IMR-90 (cell line): ENCODE results near the gene ALAS2. TPM values are rescaled to one million over a fixed set of nuclear protein-coding genes. Genes with fewer than 3 reads are reported as not detected.

Experiments
- ATAC-seq: fragments of 200-7000 bp; cut with Tn5 transposase; 2 replicates; pipeline ENCODE4 v1.9.1; 2020; ENCODE audit warnings: low read depth, mild to moderate bottlenecking, moderate library complexity
- BruUV-seq: library from RNA; stranded (reverse); fragments of 400-500 nt; replicated peaks from 2 replicates; lab custom pipeline; 2021; lab: Mats Ljungman, UMichigan
- CTCF ChIA-PET: fragments of 300-600 bp; formaldehyde crosslinking; extraction: SDS; loops from one replicate; lab custom pipeline; 2021; ENCODE audit warnings: antibody characterized with exemption; lab: Yijun Ruan, JAX
- POLR2A ChIA-PET: fragments of 300-600 bp; sonication (Branson Sonifier 250); formaldehyde crosslinking; loops from one replicate; lab custom pipeline; 2022; ENCODE audit warnings: antibody characterized with exemption; ENCODE audit not compliant: unreplicated experiment; lab: Charles Lee
- DNase-seq: peaks from one replicate; pipeline ENCODE4 v3.0.0; 2013
- H2AFZ ChIP-seq: replicated peaks from 2 replicates; pipeline ENCODE3; 2013; ENCODE audit warnings: low read length, mild to moderate bottlenecking; ENCODE audit not compliant: poor library complexity
- H2AK5ac ChIP-seq: 2 replicates; pipeline ENCODE4 v1.6.1; 2013; ENCODE audit warnings: low read depth, low read length, inconsistent platforms
- H2AK9ac ChIP-seq: replicated peaks from 2 replicates; pipeline ENCODE3; 2013; ENCODE audit warnings: mild to moderate bottlenecking, low read depth, low read length, moderate library complexity; ENCODE audit not compliant: poor library complexity
- H2BK120ac ChIP-seq: 2 replicates; pipeline ENCODE4 v1.6.1; 2013; ENCODE audit warnings: low read depth, low read length, inconsistent platforms
- H2BK15ac ChIP-seq: 3 replicates; pipeline ENCODE4 v1.6.1; 2013; ENCODE audit warnings: low read depth, low read length, inconsistent platforms
- H2BK20ac ChIP-seq: 2 replicates; pipeline ENCODE4 v1.6.1; 2013; ENCODE audit warnings: low read depth, mild to moderate bottlenecking, inconsistent platforms, low read length, moderate library complexity
- H2BK5ac ChIP-seq: 2 replicates; pipeline ENCODE4 v1.6.1; 2013; ENCODE audit warnings: mild to moderate bottlenecking, low read depth, low read length, inconsistent platforms; ENCODE audit not compliant: poor library complexity, severe bottlenecking
- H3K14ac ChIP-seq: replicated peaks from 2 replicates; pipeline ENCODE4 v1.6.1; 2013; ENCODE audit warnings: low read depth, low read length, inconsistent platforms
- H3K18ac ChIP-seq: 2 replicates; pipeline ENCODE4 v1.6.1; 2013; ENCODE audit warnings: low read depth, low read length, control low read depth
- H3K23ac ChIP-seq: 2 replicates; pipeline ENCODE4 v1.6.1; 2013; ENCODE audit warnings: low read depth, low read length, inconsistent platforms
- H3K27ac ChIP-seq: 2 replicates; pipeline ENCODE4 v1.5.1; 2013; ENCODE audit warnings: mild to moderate bottlenecking, control low read depth, low read length; ENCODE audit not compliant: insufficient read depth
- H3K27me3 ChIP-seq: 2 replicates; pipeline ENCODE4 v1.6.1; 2013; ENCODE audit warnings: low read length; ENCODE audit not compliant: control insufficient read depth, insufficient read depth
- H3K36me3 ChIP-seq: 2 replicates; pipeline ENCODE4 v1.6.1; 2013; ENCODE audit warnings: low read length, mixed read lengths; ENCODE audit not compliant: control insufficient read depth, insufficient read depth
- H3K4ac ChIP-seq: 2 replicates; pipeline ENCODE4 v1.6.1; 2013; ENCODE audit warnings: low read depth, low read length, inconsistent platforms
- H3K4me1 ChIP-seq: 2 replicates; pipeline ENCODE4 v1.6.1; 2013; ENCODE audit warnings: low read length, mixed read lengths; ENCODE audit not compliant: control insufficient read depth, insufficient read depth
- H3K4me2 ChIP-seq: 2 replicates; pipeline ENCODE4 v1.6.1; 2013; ENCODE audit warnings: low read depth, mild to moderate bottlenecking, control low read depth, low read length, moderate library complexity
- H3K4me3 ChIP-seq: 2 replicates; pipeline ENCODE4 v1.5.1; 2013; ENCODE audit warnings: low read depth, mild to moderate bottlenecking, control low read depth, low read length, moderate library complexity; ENCODE audit not compliant: insufficient read depth
- H3K56ac ChIP-seq: 2 replicates; pipeline ENCODE4 v1.6.1; 2013; ENCODE audit warnings: low read length, inconsistent platforms; ENCODE audit not compliant: insufficient read depth; ENCODE audit errors: extremely low read depth
- H3K79me1 ChIP-seq, 2 experiments: 2 replicates each; pipeline ENCODE4 v1.6.1; 2013; ENCODE audit warnings: low read length in 2 of 2, inconsistent platforms in 1 of 2, low read depth in 1 of 2
- H3K9ac ChIP-seq: 2 replicates; pipeline ENCODE4 v1.6.1; 2013; ENCODE audit warnings: low read depth, low read length, control low read depth
- H3K9me1 ChIP-seq: 2 replicates; pipeline ENCODE4 v1.6.1; 2013; ENCODE audit warnings: low read length, inconsistent platforms; ENCODE audit not compliant: insufficient read depth
- H3K9me3 ChIP-seq: 2 replicates; pipeline ENCODE4 v1.6.1; 2013; ENCODE audit warnings: low read length; ENCODE audit not compliant: control insufficient read depth, insufficient read depth
- H4K20me1 ChIP-seq: 2 replicates; pipeline ENCODE4 v1.6.1; 2013; ENCODE audit warnings: low read length, inconsistent platforms; ENCODE audit not compliant: insufficient read depth
- H4K5ac ChIP-seq: 2 replicates; pipeline ENCODE4 v1.6.1; 2013; ENCODE audit warnings: mild to moderate bottlenecking, low read depth, low read length, control low read depth
- H4K8ac ChIP-seq, 2 experiments: 2 replicates each; pipeline ENCODE4 v1.6.1; 2013; ENCODE audit warnings: low read depth in 2 of 2, low read length in 2 of 2, control low read depth in 1 of 2, inconsistent platforms in 1 of 2
- H4K91ac ChIP-seq: 2 replicates; pipeline ENCODE4 v1.6.1; 2013; ENCODE audit warnings: low read depth, low read length, inconsistent platforms; ENCODE audit not compliant: insufficient read depth
- BHLHE40 ChIP-seq: fragments of 150-350 bp; IDR thresholded peaks from 2 replicates; pipeline ENCODE4 v1.6.1; 2016; ENCODE audit warnings: mild to moderate bottlenecking, low read depth, low read length
- CEBPB ChIP-seq: IDR thresholded peaks from 2 replicates; pipeline ENCODE4 v1.6.1; 2012; ENCODE audit warnings: low read depth, low read length, improper control_type of control experiment
- CHD1 ChIP-seq: IDR thresholded peaks from 2 replicates; pipeline ENCODE4 v1.6.1; 2012; ENCODE audit warnings: low read depth, low read length, improper control_type of control experiment
- MAFK ChIP-seq: IDR thresholded peaks from 2 replicates; pipeline ENCODE4 v1.6.1; 2012; ENCODE audit warnings: low read depth, low read length, improper control_type of control experiment
- RAD21 ChIP-seq: IDR thresholded peaks from 2 replicates; pipeline ENCODE4 v1.6.1; 2012; ENCODE audit warnings: low read length, improper control_type of control experiment
- SMC3 ChIP-seq: fragments of 150-350 bp; IDR thresholded peaks from 2 replicates; pipeline ENCODE4 v1.6.1; 2016; ENCODE audit warnings: low read depth, mild to moderate bottlenecking, antibody characterized with exemption, low read length, moderate library complexity
- USF2 ChIP-seq: fragments of 150-350 bp; IDR thresholded peaks from 2 replicates; pipeline ENCODE4 v1.6.1; 2017; ENCODE audit warnings: mild to moderate bottlenecking, antibody characterized with exemption, low read length, low read depth
- WGBS, 2 experiments: methylation state at CpG; one replicate each; pipeline versions ENCODE4 v1.1.5 to v1.1.7; 2013; ENCODE audit warnings: missing lambda C conversion rate in 2 of 2; ENCODE audit not compliant: insufficient read length in 1 of 2; ENCODE audit errors: extremely low coverage in 2 of 2; 5-methylcytosine and 5-hydroxymethylcytosine counted together
- dilution Hi-C: fragments of 300-500 bp; cut with HindIII; formaldehyde crosslinking; loops from one replicate; pipeline ENCODE4 v1.14.3; 2018; ENCODE audit warnings: low sequenced_read_pairs; ENCODE audit not compliant: unreplicated experiment
- in situ Hi-C: fragments of 300-500 bp; cut with MboI; formaldehyde crosslinking; loops from 3 replicates; pipeline ENCODE4 v1.14.3; 2019; ENCODE audit warnings: low sequenced_read_pairs, inconsistent platforms, mixed read lengths
- intact Hi-C: fragments of 100-400 bp; cut with micrococcal nuclease; formaldehyde crosslinking; loops from 2 replicates; pipeline ENCODE4 v1.10.0; 2022
- polyA plus RNA-seq, 3 experiments: library from polyadenylated mRNA; depleted of rRNA; stranded (reverse); fragments of >200 nt; gene quantifications; 2 replicates each; pipeline ENCODE4 v1.2.3, GENCODE V29; 2012; ENCODE audit warnings: low replicate concordance in 1 of 3
- total RNA-seq: library from RNA; depleted of rRNA; stranded (reverse); fragments of >200 nt; gene quantifications from 2 replicates; pipeline ENCODE4 v1.2.3, GENCODE V29; 2012
- TF ChIP-seq, protein P1 (sequence below): fragments of 150-350 bp; IDR thresholded peaks from 2 replicates; pipeline ENCODE4 v1.6.1; 2016; ENCODE audit warnings: low read depth, mild to moderate bottlenecking, low read length, moderate library complexity, borderline replicate concordance

Gene ALAS2
- total and polyA plus RNA-seq, 2 of the 4 experiments (the other 2 are of a cell fraction) = not detected

DNA sequence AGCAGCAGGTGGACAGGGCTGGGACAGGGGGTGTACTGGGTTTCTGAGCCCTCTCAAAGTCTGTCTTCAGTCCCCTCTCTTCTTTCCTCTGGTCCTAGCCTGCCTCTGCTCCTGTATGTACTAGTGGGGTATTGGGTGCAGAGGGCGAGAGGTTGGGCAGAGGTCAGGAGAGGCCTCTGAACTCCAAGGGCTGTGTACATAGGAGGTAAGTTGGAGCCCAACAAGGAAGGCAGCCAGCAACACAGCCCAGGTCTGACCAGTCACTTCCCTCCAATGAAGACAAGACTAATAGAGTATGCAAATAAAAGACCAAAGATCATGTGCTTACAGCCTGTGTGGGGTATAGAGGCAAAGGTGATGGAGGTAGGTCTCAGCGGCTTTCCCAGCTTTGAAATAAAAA lies 36.7 kb downstream of the ALAS2 start, which contains the start of gene PFKFB1:
Gene PFKFB1 (minus strand): TSS at position 90 of the 400 bp plus-strand sequence. CDS start 181 bp downstream, outside the sequence.
- WGBS, 2 experiments = no CpG with 5 or more reads among the region's 2 CpGs
- Histone ChIP-seq H3K27ac (no peak within 1 kb of the TSS), H3K56ac (no peak within 1 kb of the TSS), H3K4ac (no peak within 1 kb of the TSS), H3K9me1 (no peaks in the 10 kb centered on the region), H2BK15ac (no peak within 1 kb of the TSS), H4K20me1 (no peaks in the 10 kb centered on the region), H3K4me2 (no peak within 1 kb of the TSS), H4K5ac (no peak within 1 kb of the TSS), H3K27me3 (peaks cover 14% of the 10 kb centered on the region), H3K23ac (no peak within 1 kb of the TSS), H3K9ac (no peak within 1 kb of the TSS), H3K36me3 (no peaks in the 10 kb centered on the region), H2AK5ac (no peak within 1 kb of the TSS), H2AK9ac (no peak within 1 kb of the TSS), H2AFZ (no peak within 1 kb of the TSS), H3K4me3 (no peak within 1 kb of the TSS), H2BK20ac (no peak within 1 kb of the TSS), H3K18ac (no peak within 1 kb of the TSS), H3K9me3 (no peaks in the 10 kb centered on the region), H3K4me1 (no peaks in the 10 kb centered on the region), H3K14ac (no peak within 1 kb of the TSS), H3K79me1 (no peaks in the 10 kb centered on the region), H2BK5ac (no peak within 1 kb of the TSS), H4K91ac (no peak within 1 kb of the TSS), H4K8ac (no peak within 1 kb of the TSS), H2BK120ac (no peak within 1 kb of the TSS)
- POLR2A ChIA-PET = no interaction called here
- in situ Hi-C loops (no loop called here), intact Hi-C loops (no loop called here), dilution Hi-C loops (no loop called here)
- TF ChIP-seq RAD21 (no peak), CHD1 (no peak), CEBPB (no peak), USF2 (no peak), BHLHE40 (no peak), SMC3 (no peak), MAFK (no peak)
- TF ChIP-seq, protein P1, sequence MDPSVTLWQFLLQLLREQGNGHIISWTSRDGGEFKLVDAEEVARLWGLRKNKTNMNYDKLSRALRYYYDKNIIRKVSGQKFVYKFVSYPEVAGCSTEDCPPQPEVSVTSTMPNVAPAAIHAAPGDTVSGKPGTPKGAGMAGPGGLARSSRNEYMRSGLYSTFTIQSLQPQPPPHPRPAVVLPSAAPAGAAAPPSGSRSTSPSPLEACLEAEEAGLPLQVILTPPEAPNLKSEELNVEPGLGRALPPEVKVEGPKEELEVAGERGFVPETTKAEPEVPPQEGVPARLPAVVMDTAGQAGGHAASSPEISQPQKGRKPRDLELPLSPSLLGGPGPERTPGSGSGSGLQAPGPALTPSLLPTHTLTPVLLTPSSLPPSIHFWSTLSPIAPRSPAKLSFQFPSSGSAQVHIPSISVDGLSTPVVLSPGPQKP = no peak
- DNase-seq = no peak
- ATAC-seq = no peak
- no TSS peak for BruUV-seq
- CTCF ChIA-PET = no interaction called here
